HG03135 (cell line): ENCODE measurements around the gene PDILT.
"Not testable (repeated sequence)": the region's sequence is repeated elsewhere in the genome, so short reads cannot be mapped to it uniquely, and the experiment has no call there.

Experiments
- ATAC-seq: cut with Tn5 transposase; IDR thresholded peaks from one replicate; pipeline ENCODE4 v1.9.1; 2021; ENCODE audit warnings: mild to moderate bottlenecking, moderate library complexity; ENCODE audit not compliant: unreplicated experiment

PDILT gene

DNA sequence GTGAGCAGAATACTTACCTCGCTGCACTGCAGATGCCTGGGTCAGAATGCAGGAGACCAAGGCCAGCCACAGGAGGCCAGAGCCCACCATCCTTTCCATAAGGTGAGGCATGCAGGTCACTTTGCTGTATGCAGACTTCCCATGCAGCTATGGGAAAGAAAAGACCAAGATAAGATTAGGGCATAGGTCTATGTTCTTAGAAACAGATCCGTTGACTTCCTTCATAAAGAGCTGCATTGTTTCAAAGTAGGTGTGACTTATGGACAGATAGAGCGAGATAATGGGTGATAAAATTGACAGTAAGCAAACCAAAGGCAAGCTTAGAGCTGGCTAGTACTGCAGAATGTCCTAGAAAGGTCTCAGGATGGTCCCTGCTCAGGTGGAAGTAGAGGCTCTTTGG, 78.2 kb downstream of the PDILT start:
- no peak for ATAC-seq

DNA sequence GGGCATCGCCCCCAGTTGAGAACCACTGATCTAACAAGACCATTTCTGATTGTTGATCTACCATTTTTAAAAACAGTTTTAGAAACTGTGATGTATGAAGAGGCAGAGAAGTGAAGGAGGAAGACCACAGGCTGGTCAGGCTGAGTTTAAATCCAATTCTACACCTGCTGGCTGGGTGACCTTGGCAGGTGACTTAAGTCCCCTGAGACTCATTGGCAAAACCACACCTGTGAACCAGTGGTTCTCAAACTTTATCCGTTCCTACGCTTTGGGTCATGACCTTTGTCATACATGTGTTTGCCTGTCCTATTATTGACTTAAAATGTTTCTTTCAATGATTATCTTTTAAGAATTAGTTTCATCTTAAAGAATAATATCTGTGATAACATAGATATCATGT, 79.5 kb downstream of the PDILT start:
- no peak for ATAC-seq

DNA sequence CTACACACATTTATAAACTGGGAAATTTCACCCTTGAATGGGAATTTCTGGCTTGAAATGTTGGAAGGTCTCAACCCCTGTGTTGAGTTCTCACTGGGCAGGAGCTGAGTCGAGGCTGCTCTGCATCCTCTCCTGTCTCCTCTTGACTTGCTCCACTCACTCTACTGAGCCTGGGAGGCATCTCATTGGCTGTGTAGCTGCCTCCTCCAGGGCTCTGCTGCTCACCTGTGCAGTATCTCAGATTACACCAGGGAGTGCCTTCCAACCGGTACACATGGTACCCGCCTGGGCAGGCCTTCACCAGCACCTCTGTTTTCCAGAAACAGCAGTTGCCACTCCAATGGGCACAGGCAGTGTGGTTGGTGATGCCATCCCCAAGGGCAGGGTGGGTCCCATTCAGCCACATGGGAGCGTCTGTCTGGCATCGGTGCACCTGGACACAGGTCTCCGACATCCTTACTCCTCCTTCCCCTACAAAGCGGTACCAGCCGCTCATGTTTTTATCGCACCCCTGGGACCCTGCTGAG, 80.9 kb downstream of the PDILT start:
- ATAC-seq, result no peak

DNA sequence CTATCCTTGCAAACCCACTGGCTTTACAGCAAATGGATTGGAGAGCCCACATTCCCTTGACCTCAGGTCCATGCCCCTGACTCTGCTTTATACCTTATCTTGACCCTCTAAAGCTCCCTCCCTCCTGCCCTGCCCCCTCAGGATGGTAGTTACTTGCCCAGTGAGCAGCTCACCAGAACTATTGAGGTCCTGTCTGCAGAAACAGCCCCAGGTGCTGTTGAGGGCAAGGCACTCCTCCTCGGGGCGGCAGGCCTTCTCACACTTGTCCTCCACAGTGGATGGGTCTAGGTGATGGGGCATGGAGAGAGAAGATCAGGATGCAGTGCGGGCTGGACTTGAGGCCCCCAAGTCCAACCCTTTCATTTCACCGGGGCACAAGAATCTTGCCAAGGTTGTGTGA, 81.8 kb downstream of the PDILT start:
- no peak for ATAC-seq

DNA sequence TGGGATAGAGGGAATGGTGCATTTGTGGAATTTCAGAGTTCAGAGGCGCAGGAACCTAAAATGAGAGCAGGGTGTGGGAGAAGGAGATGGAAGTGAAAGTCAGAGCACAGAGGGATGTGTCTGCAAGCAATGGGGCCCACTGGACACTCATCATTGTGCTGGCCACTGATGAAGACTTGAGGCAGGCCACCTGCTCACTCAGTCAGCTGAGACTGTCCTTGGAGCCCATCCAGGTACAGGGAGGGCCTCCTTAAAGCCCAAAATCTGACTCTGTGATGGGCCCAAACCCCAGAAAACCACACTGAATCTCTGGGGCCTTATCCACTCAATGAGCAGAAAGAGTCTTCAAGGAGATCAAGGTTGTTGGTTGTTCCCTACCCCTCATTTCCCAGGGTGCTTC, 82.9 kb downstream of the PDILT start:
- ATAC-seq, result no peak

DNA sequence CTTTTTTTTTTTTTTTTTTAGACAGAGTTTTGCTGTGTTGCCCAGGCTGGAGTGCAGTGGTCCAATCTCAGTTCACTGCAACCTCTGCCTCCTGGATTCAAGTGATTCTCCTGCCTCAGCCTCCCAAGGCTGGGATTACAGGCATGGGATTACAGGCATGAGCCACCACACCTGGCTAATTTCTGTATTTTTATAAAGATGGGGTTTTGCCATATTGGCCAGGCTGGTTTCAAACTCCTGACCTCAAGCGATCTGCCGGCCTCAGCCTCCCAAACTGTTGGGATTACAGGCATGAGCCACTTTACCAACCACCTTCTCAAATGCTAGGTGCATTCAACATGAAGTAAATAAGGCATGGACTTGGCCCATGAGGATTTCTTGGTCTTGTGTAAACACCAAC, 83.5 kb downstream of the PDILT start:
- not testable (repeated sequence) for ATAC-seq

DNA sequence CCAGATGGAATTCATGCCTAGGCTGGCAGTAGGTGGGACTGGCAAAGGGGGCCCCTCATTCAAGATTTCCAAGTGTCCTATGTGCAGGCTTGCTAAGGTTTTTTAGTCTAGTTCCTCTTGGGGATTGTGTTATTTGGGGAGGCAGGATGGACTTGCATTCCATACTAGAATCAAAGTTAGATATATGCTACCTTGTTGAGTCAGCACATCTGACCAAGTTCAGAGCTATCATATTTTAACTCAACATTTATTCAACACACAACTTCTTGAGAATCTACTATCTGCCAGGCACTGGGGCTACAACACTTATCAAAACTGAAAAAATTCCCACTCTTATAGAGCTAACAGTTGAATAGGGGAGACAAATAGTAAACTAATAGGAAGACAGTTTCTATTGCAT, 83.9 kb downstream of the PDILT start:
- no peak for ATAC-seq

DNA sequence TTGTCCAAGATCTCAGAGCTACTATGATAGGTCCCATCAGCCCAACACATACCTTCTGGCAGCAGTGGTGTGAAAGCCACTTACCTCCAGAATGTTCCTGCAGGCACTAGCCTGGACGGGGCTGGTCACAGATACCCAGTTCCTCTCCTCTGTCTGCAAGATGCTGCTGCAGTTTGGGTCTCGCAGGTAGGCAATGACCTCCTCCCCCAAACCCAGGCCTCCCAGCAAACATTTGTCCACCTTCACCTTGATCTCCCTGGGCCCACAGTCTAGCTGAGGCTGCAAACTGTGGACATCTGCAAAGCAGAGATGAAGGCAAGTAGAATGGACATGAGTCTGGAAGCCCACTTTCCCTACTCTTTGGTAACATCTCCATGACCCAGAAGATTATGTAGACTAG, 84.4 kb downstream of the PDILT start:
- ATAC-seq, result no peak

DNA sequence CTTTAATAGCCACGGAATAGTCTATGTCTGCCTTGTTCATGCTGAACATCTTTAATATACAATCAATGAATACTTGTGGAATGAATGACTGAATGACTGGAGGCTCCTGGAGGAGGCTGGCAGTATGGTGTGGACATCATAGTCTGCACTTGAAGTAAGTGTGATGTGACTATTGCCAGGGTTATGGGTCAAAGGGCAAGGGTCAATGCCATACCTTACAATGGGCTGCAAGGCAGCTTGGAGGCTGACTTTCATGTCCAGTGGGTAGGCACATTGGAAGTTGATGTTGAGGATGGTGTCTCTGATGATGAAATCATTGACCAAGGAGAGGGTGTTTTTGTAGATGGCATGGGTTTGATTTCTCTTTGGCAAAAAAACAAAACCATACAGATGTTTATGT, 85.1 kb downstream of the PDILT start:
- ATAC-seq, result no peak

DNA sequence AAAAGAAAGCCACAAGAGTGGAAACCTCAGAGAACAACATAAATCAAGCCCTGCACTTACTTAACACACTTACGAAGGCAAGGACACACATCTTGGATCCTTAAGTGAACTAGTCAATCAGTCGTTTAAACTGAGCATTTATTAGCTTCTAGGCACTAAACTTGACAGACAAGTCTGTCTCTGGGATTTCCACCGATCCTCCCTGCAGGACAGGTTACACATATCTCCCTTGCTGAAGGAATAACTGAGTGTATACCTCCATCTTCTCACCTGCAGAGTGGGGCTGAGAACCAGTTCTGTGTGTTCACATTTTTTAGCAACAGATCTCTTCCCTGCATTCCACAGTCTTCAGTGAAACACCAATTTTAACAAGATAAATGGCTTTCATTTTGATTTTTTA, 86.1 kb downstream of the PDILT start:
- ATAC-seq, result no peak

DNA sequence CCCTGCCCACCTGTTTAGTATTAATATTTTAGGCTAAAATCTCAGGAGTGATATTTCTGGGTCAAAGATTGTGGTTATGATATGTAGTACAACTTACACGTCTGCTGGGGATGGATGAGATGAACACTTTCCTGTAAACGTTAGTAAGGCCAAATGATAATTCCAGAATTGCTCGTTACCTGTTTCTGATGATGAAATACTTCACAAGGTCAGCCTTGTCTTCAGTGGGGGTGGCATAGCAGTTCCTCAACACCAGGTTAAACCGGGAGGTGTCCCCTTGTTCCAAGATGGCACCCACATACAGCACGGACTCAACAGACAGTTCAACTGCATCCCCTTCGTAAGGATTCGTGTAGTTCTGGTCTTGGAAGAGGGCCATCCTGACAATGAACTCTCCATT, 86.5 kb downstream of the PDILT start:
- ATAC-seq, result no peak

DNA sequence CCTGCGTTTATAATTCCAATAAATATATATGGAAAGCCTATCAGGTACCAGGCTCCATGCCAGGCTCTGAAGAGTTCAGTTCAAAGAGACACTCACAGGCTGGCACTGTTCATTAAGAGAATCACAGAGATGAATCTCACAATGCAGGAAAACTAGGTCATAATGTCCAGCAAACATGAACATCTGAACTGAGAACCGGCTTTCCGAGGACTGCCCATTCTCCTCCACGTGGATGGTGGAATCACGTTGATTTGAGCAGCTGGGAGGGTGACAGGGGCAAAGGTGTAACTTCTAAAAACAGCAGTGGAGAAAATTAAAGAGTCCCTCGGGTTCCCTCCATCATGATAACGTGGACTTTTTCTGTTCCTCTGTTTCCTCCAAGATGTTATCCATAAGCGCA, 87.4 kb downstream of the PDILT start:
- ATAC-seq, result no peak

DNA sequence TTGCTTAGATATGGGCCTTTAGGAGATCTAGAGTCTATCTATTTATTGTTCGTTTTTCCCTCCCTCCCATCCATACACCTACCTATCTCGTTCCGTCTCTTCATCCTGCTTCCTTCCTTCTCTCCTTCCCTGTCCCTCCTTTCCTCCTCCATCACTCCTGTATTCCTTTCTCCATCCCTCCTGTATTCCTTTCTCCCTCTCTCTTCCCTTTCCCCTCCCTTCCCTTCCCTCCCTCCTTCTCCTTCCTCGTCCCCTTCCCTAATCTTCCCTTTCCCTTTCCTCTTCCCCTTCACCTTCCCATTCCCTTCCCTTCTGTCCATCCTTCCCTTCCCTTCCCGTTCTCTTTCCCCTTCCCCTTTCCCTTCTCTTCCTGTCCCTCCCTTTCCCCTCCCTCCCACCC, 87.8 kb downstream of the PDILT start:
- ATAC-seq, result no peak

DNA sequence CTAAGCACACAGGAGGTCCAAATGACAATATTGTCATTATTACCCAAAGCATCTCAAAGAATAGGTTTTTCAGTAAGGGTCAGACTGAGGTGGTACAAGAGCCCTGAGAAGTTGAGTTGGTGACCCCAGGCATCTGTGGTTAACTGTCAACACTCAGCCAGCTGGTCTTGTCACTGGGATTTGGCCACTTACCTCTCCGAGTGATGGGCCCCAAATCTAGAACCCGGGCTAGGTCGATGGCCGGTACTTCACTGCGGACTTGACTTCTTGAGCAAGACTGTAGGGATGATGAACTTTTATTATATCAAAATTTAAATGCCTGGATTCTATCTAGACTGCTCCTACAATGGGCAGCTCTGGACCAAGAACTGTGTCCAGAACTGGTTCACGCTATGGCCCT, 88.8 kb downstream of the PDILT start:
- ATAC-seq, result no peak

DNA sequence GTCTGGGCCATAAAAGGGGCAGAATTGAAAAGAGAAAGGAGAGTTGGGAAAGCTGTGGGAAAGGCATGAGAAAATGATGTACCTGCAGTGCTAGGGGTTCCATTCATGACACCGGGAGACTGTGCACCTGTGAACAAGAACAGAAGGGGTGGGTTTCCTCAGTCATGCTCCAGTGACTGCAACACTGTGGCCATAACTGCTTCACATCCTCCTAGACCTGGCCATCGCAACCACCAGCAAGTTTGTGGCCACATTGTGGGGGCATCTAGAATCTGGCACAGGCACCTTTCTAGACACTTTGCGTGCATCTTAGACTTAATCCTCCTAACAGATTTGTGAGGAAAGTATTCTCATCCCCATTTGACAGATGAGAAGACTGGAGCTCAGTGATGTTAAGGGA, 90.0 kb downstream of the PDILT start:
- no peak for ATAC-seq

DNA sequence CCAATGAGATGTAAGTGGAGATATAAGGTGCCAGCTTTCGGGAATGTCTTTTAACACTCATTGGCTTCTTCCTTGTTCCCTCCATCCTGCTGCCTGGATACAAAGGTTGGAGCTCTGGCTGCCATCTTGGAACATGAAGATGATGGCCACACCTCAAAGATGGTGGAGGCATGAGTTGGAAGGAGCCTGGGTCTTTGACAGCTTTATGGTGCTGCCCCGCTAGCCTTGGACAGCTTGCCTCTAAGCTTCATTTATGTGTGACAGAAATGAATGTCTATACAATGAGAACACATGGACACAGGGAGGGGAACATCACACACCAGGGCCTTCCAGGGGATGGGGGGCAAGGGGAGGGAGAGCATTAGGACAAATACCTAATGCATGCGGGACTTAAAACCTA, 90.8 kb downstream of the PDILT start:
- ATAC-seq, result no peak

DNA sequence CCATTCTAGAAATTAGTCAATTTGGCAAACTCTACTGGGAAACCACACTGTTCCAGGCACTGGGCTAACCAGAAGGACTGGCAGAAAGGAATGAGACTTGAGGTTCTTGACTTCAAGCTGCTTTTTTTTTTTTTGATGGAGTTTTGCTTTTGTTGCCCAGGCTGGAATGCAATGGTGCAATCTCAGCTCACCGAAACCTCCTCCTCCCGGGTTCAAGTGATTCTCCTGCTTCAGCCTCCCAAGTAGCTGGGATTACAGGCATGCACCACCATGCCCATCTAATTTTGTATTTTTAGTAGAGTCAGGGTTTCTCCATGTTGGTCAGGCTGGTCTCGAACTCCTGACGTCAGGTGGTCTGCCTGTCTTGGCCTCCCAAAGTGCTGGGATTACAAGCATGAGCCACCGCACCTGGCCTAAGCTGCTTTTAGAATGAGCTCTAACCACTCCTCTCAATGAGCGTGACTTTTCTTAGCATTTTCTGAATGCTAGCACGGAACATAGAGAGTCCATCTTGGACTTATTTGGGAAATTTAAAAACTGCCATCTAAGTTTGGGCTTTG, 91.9 kb downstream of the PDILT start:
- not testable (repeated sequence) for ATAC-seq

DNA sequence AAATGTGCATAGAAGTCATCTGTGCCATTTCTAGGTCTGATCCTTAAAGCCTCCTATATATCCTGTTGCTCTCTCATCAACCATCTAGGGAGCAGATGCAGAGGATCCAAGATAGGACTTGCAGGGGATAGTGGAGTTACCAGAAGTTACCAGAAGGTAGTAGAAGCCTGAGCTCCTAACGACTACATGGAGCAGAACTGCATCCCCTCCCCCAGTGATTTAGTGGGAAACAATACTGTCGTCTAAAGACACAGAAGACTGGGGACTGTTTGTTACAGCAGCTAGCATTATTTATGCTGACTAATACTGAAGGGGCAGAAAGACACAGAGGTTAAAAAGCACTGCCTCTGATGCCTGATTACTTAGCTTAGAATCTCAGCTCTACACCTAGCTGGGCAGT, 93.0 kb downstream of the PDILT start:
- ATAC-seq, result no peak

DNA sequence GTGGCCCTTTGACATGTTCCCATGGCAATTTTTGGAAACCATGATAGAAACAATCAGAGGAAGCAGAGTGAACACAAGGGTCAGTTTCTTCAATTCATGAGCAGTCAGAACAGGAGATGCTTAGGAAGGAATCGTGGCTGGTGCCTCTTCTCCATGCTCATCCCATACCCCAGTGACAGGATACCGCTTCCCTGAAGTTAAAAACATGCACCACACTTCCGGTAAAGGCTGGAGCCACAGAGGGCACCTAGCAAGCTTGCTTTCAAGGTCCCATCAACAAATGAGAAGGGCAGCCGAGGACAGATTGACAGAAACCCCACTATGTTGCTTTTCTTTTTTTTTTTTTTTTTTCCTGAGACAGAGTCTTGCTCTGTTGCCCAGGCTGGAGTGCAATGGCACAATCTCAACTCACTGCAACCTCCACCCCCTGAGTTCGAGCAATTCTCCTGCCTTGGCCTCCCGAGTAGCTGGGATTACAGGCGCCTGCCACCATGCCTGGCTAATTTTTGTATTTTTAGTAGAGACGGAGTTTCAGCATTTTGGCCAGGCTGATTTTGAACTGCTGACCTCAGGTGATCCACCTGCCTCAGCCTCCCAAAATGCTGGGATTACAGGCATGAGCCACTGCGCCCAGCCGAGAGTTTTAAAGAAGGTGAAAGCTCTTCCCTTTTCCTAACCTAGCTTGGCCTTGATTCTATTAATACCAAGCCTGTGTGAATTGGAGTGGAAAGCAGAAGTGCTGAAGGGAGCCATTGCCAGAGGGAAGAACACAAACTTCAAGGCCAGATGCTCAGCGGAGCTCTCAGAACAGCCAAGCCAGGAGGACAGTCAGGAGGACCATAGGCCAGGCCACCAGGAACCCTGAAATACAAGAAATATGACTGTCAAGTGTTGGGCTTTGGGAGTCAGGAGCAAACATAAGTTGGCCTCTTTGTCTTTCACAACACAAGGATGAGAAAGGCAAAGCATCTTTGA, 93.8 kb downstream of the PDILT start:
- no peak for ATAC-seq

DNA sequence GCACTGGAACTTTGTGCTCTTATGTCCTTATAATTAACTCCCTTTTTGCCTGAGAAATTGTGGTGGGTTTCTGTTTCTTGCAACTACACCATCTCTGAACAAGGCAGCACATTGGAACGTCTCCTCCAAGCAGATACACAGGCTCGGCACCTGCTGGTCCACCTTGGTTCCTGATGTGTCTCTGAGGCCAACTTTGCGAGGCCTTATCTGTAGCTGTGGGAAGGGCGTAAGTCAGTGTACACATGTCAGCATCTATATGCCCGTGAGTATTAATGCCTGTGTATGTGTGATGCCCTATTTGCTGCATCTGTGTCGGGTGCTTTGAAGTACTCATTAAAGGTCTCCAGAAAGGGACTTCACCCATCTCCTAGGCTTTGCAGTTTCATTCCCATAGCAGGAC, 94.8 kb downstream of the PDILT start:
- ATAC-seq, result no peak
